Measurements from ENCODE around the gene ZNF638. TPM values are rescaled to one million over a fixed set of nuclear protein-coding genes. Genes with fewer than 3 reads are reported as not detected.

The ZNF638 gene
- polyA plus RNA-seq, 1 donor, result 137 TPM

DNA sequence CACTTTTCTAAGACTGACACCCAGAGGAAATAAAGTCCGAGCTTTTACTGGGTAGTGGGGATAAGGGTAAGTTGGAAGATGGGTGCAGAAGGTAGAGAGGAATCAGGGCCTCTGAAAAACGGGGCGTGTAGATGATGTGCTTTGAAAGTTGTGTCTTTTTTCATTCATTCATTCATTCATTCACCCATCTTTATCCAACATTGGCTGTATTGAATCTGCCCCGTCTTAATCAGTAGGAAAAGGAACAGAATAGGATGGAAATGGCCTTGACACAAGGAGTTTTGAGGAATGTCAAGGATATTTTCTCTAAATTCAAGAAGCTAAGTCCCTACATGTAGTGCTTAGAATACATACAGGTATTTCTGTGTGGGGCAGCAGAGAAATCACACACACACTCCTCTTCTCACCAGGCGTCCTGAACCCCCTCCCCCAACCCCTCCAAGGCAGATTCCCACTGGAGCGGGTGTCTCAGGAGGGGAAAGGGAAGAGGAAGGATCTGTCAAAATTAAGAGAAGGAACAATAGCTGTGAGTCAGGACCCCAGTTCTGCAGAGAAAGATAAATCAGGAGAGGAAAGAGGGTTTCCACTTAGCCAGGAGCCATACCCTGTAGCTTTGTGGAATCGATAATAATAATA lies 135.7 kb downstream of the ZNF638 start:
- H3K36me3 ChIP-seq (ENCODE audit: control insufficient read depth, insufficient read depth, low read length), result no peaks in the 10 kb centered on the region
- H3K4me3 ChIP-seq (ENCODE audit: low read length), result peak overlapping the region; percentile 45
- WGBS (ENCODE audit: insufficient coverage, low lambda C conversion rate), result 0% methylated on average over 1 of the region's 7 CpGs
- H3K27me3 ChIP-seq (ENCODE audit: control insufficient read depth, insufficient read depth, low read length), result peaks cover 70% of the 10 kb centered on the region
- no peak for DNase-seq
- H3K4me1 ChIP-seq (ENCODE audit: control insufficient read depth, insufficient read depth, low read length), result no peaks in the 10 kb centered on the region
- H3K9me3 ChIP-seq (ENCODE audit: control insufficient read depth, low read depth, low read length), result peaks cover 12% of the 10 kb centered on the region
- H3K27ac ChIP-seq (ENCODE audit: low read length), result no peak overlapping the region

DNA sequence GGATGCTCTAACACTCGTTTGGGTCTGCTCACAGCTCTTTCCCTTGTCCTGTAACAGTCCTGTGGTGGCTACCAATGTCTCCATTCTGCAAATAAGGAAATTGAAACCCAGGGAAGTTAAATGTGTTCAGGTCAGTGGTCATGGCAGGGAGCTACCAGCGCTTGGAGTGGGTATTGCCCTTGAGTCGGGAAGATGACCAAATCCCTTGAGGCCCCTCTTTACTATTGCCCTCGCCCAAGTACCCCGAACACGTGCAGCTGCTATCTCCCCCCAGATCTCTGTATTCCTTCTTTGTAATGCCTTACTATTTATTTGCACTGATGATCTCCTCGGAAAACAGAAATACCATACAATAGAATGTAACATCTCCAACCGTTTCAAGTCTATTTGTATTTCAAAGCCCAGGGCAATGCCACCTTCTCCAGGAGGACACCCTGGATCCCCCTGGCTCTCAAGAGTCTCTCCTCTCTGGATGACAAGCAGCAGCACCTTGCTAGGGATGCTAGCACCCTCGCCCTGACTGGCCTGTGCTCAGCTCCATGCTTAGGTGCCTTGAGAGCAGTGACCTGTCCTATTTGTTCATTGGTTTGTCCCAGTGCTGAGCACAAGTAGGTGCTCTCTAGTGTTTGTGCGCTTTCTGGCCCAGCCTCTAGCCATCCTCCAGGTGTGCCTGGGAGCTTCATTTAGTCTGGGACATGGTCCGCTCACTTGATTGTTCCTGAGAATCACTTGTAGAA lies 136.9 kb downstream of the ZNF638 start:
- Histone ChIP-seq H3K27me3 (ENCODE audit: control insufficient read depth, insufficient read depth, low read length) (peaks cover 62% of the 10 kb centered on the region), H3K27ac (ENCODE audit: low read length) (no peak overlapping the region), H3K36me3 (ENCODE audit: control insufficient read depth, insufficient read depth, low read length) (no peaks in the 10 kb centered on the region), H3K4me1 (ENCODE audit: control insufficient read depth, insufficient read depth, low read length) (no peaks in the 10 kb centered on the region), H3K9me3 (ENCODE audit: control insufficient read depth, low read depth, low read length) (peaks cover 4% of the 10 kb centered on the region), H3K4me3 (ENCODE audit: low read length) (no peak overlapping the region)
- no peak for DNase-seq
- 100% methylated on average over 1 of the region's 11 CpGs for WGBS (ENCODE audit: insufficient coverage, low lambda C conversion rate)

DNA sequence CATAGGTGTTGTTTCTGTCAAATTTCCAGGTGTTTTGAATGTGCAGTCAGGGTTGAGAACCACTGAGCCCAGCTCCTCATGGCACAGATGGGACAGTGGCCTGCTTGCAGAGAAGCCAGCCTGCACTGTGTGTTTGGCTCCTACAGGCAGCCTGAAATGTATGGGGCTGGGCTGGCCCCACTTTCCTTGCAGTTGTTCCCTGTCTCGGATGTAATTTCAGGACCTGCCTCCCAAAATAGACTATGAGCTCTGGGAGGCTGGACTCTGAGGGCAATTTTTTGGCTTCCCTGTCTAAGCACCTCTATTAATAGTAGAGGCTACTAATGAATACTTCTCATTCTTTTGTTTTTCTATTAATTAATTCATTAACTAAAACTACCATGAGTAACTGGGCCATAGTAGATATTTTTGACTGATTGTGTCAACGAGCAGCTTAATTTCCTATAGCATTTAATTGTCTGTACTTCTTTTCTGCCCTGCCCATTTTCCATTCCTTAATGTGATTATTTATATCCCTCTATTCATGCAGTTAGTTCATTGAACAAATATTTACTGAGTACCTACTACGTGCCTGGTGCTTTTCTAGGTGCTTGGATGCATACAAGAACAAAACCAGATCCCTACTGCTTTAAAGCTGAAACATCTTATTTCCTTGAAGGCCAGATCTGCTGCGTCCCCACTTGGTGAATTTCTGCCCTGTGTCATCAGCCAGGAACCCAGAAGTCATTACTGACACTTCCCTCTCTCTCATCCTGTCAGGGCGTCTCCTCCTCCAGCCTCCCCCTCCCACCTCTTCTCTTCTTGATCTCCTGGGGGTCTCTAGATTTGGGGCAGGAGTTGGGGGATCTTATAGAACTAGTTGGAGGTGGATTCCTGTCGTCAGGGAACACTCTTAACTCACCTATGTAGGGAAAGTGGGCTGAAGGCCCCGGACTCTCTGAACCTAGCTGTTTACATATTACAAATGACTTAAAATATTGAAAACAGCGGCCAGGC lies 138.1 kb downstream of the ZNF638 start:
- 0% methylated on average over 1 of the region's 8 CpGs for WGBS (ENCODE audit: insufficient coverage, low lambda C conversion rate)
- H3K27me3 ChIP-seq (ENCODE audit: control insufficient read depth, insufficient read depth, low read length), result peaks cover 51% of the 10 kb centered on the region
- H3K36me3 ChIP-seq (ENCODE audit: control insufficient read depth, insufficient read depth, low read length), result no peaks in the 10 kb centered on the region
- DNase-seq, result no peak
- H3K27ac ChIP-seq (ENCODE audit: low read length), result no peak overlapping the region
- H3K4me3 ChIP-seq (ENCODE audit: low read length), result no peak overlapping the region
- no peaks in the 10 kb centered on the region for H3K4me1 ChIP-seq (ENCODE audit: control insufficient read depth, insufficient read depth, low read length)
- H3K9me3 ChIP-seq (ENCODE audit: control insufficient read depth, low read depth, low read length), result peaks cover 4% of the 10 kb centered on the region

DNA sequence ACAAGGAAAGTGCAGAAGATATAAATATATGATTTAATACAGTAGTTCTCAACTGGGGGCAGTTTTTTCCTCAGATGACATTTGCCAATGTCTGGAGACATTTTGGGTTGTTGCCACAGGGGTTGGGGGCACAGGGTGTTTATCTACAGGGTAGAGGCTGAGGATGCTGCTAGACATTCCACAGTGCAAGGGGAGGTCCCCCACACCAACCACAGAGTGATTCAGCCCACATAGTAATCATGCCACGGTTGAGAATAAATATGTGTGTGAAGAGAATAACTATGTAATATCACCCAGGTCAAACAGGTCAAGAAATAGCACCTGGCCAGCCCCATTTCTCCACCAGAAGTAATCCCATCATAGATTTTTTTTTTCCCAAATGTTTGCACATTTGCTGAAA lies 139.7 kb downstream of the ZNF638 start:
- no peaks in the 10 kb centered on the region for H3K36me3 ChIP-seq (ENCODE audit: control insufficient read depth, insufficient read depth, low read length)
- no CpG with 5 or more reads among the region's 1 CpG for WGBS (ENCODE audit: insufficient coverage, low lambda C conversion rate)

DNA sequence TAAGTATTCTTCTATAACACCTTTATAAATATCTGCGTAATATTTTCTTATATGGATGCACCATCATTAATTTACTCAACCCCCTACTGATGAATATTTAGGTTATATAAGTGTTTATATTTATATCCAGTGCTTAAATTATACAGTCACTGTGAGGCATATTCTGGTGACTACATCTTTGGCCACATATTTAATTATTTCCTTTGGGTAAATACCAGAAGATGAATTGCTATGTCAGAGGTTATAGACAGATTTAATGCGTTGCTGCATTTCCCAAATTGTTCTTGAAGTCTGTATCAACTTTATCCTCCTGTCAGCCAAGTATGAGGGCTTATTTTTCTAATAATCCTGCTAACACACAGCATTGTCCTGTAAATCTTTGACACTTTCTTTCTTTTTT lies 140.4 kb downstream of the ZNF638 start:
- no peak overlapping the region for H3K4me3 ChIP-seq (ENCODE audit: low read length)
- no peak for DNase-seq
- 79% methylated on average over 2 of the region's 2 CpGs for WGBS (ENCODE audit: insufficient coverage, low lambda C conversion rate)

More for the DNA sequence above, 139.7 kb downstream of the ZNF638 start:
- H3K27me3 ChIP-seq (ENCODE audit: control insufficient read depth, insufficient read depth, low read length), result peaks cover 38% of the 10 kb centered on the region
- no peaks in the 10 kb centered on the region for H3K4me1 ChIP-seq (ENCODE audit: control insufficient read depth, insufficient read depth, low read length)
- peaks cover 2% of the 10 kb centered on the region for H3K9me3 ChIP-seq (ENCODE audit: control insufficient read depth, low read depth, low read length)
- no peak overlapping the region for H3K27ac ChIP-seq (ENCODE audit: low read length)
- no peak for DNase-seq
- H3K4me3 ChIP-seq (ENCODE audit: low read length), result no peak overlapping the region

DNA sequence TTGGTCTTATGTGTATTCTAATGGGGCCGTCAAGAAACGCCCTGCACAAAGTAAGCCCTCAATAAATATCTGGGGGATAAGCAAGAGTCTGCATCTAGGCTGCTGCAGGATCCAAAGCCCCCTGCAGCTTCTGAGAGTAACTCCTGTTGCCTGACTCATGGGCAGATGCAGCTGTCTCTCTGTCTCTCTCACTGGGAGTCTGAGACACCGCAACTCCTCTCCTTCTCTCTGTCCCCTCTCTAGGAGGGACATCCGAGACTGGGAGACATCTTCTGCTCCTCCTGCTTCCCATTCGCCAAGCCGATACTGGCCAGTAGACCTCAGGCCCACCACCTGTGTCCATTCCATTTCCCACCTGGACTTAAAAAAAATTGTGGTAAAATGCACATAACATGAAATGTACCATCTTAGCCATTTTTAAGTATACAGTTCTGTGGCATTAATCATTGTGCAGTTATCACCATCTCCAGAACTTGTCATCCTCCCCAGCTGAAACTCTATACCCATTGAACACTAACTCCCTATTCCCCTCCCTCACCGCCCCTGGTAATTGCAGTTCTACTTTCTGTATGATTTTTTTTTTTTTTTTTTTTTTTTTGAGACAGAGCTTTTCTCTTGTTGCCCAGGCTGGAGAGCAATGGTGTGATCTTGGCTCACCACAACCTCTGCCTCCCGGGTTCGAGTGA lies 141.9 kb downstream of the ZNF638 start:
- Histone ChIP-seq H3K36me3 (ENCODE audit: control insufficient read depth, insufficient read depth, low read length) (no peaks in the 10 kb centered on the region), H3K4me3 (ENCODE audit: low read length) (no peak overlapping the region), H3K4me1 (ENCODE audit: control insufficient read depth, insufficient read depth, low read length) (no peaks in the 10 kb centered on the region), H3K27ac (ENCODE audit: low read length) (no peak overlapping the region), H3K27me3 (ENCODE audit: control insufficient read depth, insufficient read depth, low read length) (peaks cover 18% of the 10 kb centered on the region), H3K9me3 (ENCODE audit: control insufficient read depth, low read depth, low read length) (no peaks in the 10 kb centered on the region)
- 100% methylated on average over 2 of the region's 9 CpGs for WGBS (ENCODE audit: insufficient coverage, low lambda C conversion rate)
- DNase-seq, result no peak

More for the DNA sequence above, 140.4 kb downstream of the ZNF638 start:
- Histone ChIP-seq H3K4me1 (ENCODE audit: control insufficient read depth, insufficient read depth, low read length) (no peaks in the 10 kb centered on the region), H3K9me3 (ENCODE audit: control insufficient read depth, low read depth, low read length) (no peaks in the 10 kb centered on the region), H3K27ac (ENCODE audit: low read length) (no peak overlapping the region), H3K36me3 (ENCODE audit: control insufficient read depth, insufficient read depth, low read length) (no peaks in the 10 kb centered on the region), H3K27me3 (ENCODE audit: control insufficient read depth, insufficient read depth, low read length) (peaks cover 31% of the 10 kb centered on the region)

DNA sequence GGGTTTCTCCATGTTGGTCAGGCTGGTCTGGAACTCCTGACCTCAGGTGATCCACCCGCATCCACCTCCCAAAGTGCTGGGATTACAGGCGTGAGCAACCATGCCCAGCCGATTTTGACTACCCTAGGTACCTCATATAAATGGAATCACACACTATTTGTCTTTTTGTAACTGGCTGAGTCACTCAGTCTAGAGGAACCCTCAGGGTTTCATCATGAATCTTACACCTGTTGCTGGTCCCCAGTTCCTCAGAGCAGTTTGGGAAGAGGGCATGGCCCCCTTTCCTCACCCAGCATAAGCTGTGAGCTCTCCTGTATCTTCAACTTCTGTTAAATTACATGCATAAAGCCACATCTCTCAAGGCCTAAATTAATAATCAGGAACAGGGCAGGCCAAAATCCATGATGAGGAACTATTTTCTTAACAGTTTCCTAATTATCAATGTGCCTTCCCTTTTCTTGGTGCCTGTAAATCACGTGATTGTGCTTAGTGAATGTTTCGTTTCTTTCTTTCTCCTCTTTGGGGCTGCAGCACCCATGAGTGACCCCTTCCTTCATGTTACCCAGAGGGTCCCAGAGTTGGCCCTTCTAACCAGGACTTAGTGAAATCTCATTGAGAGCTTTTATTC lies 142.6 kb downstream of the ZNF638 start:
- Histone ChIP-seq H3K27me3 (ENCODE audit: control insufficient read depth, insufficient read depth, low read length) (peaks cover 16% of the 10 kb centered on the region), H3K27ac (ENCODE audit: low read length) (no peak overlapping the region), H3K4me3 (ENCODE audit: low read length) (no peak overlapping the region), H3K9me3 (ENCODE audit: control insufficient read depth, low read depth, low read length) (no peaks in the 10 kb centered on the region), H3K36me3 (ENCODE audit: control insufficient read depth, insufficient read depth, low read length) (no peaks in the 10 kb centered on the region), H3K4me1 (ENCODE audit: control insufficient read depth, insufficient read depth, low read length) (no peaks in the 10 kb centered on the region)
- WGBS (ENCODE audit: insufficient coverage, low lambda C conversion rate), result 60% methylated on average over 1 of the region's 5 CpGs
- DNase-seq, result no peak

DNA sequence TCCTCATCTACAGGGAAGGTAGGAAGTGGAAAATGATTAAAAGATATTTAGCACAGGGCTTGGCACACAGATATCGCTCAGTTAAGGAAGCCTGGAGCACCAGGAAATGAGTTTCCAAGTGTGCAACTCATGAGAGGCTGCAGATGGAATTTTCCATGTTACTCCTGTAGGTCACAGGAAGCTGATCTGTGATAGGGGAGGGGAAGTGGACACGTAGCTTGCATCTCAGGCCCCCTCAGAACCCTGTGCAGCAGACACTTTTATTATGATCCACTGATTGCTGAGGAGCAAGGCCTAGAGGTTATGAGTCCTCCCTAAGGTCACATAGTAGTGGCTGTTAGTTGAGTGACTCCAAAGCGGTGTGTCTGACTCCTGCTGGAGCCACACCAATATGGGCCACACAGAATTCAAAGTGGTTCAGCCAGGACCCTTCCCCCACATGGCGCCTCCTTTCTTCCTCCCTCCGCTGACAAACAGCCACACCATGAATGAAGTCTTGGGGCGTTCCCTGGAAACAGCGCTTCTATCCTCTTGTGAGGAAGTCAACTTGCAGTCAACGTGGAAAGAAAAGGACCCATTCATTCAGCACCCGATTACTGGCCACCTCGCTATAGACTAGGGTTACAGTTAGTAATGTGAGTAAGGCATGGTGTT lies 143.3 kb downstream of the ZNF638 start:
- no peaks in the 10 kb centered on the region for H3K9me3 ChIP-seq (ENCODE audit: control insufficient read depth, low read depth, low read length)
- no peaks in the 10 kb centered on the region for H3K4me1 ChIP-seq (ENCODE audit: control insufficient read depth, insufficient read depth, low read length)
- WGBS (ENCODE audit: insufficient coverage, low lambda C conversion rate), result 100% methylated on average over 1 of the region's 10 CpGs
- H3K4me3 ChIP-seq (ENCODE audit: low read length), result no peak overlapping the region
- no peak overlapping the region for H3K27ac ChIP-seq (ENCODE audit: low read length)
- peaks cover 14% of the 10 kb centered on the region for H3K27me3 ChIP-seq (ENCODE audit: control insufficient read depth, insufficient read depth, low read length)
- no peaks in the 10 kb centered on the region for H3K36me3 ChIP-seq (ENCODE audit: control insufficient read depth, insufficient read depth, low read length)
- no peak for DNase-seq

DNA sequence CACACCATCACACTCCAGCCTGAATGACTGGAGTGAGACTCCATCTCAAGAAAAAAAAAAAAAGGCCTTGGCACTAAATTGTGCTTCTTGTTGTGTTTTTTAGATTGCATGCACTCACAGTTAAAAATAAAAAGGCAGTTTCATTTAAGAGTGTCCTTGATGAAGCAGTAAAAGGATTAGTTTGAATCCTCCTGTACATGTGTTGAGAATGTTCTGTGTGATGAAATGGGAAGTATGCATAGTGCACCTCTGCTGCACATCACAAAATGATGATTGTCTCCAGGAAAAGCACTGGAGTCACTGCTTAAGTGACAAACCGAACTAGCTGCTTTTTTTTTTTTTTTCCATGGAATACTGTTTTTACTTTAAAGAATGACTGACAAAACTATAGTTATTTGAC lies 144.9 kb downstream of the ZNF638 start:
- no peaks in the 10 kb centered on the region for H3K36me3 ChIP-seq (ENCODE audit: control insufficient read depth, insufficient read depth, low read length)
- no peaks in the 10 kb centered on the region for H3K9me3 ChIP-seq (ENCODE audit: control insufficient read depth, low read depth, low read length)
- no peak overlapping the region for H3K4me3 ChIP-seq (ENCODE audit: low read length)
- H3K27me3 ChIP-seq (ENCODE audit: control insufficient read depth, insufficient read depth, low read length), result peaks cover 14% of the 10 kb centered on the region
- no CpG with 5 or more reads among the region's 1 CpG for WGBS (ENCODE audit: insufficient coverage, low lambda C conversion rate)
- DNase-seq, result no peak
- H3K27ac ChIP-seq (ENCODE audit: low read length), result no peak overlapping the region
- no peaks in the 10 kb centered on the region for H3K4me1 ChIP-seq (ENCODE audit: control insufficient read depth, insufficient read depth, low read length)
